ENCODE data around the gene RIPOR2. TPM values are rescaled to one million over a fixed set of nuclear protein-coding genes. Genes with fewer than 3 reads are reported as not detected.

The RIPOR2 gene
- total and polyA plus RNA-seq, 4 donors: 1.6 to 10.9 (median 3.7) TPM

- H3K27ac ChIP-seq (ENCODE audit: low read depth in 1 of 2, low read length in 2 of 2): no peak overlapping the region
- no peak overlapping the region for H3K9ac ChIP-seq (ENCODE audit: low read depth in 1 of 2, low read length in 2 of 2)
- TF ChIP-seq RXRA (IDR thresholded peaks at IDR 0.05) (no peak), FOXA1 (IDR thresholded peaks at IDR 0.05) (no peak), ZBTB33 (IDR thresholded peaks at IDR 0.05) (no peak), EGR1 (IDR thresholded peaks at IDR 0.05; ENCODE audit: low read depth in 2 of 2) (no peak), HNF4A (conservative IDR thresholded peaks at IDR 0.05) (no peak), HNF4G (IDR thresholded peaks at IDR 0.05) (no peak), YY1 (IDR thresholded peaks at IDR 0.05) (no peak), JUND (IDR thresholded peaks at IDR 0.05) (no peak), CTCF (IDR thresholded peaks at IDR 0.05; ENCODE audit: low read depth, low read length, missing input control) (no peak)
- no peak overlapping the region for H3K4me3 ChIP-seq (ENCODE audit: low read depth in 1 of 3, low read length in 3 of 3)
- H3K36me3 ChIP-seq (ENCODE audit: control insufficient read depth in 4 of 4, insufficient read depth in 3 of 4, low read depth in 1 of 4, low read length in 3 of 4): no peaks in the 10 kb centered on the region
- no peaks in the 10 kb centered on the region for H3K4me1 ChIP-seq (ENCODE audit: control insufficient read depth in 4 of 4, insufficient read depth in 4 of 4, low read length in 3 of 4)
- 89% methylated on average over 1 of the region's 1 CpG for WGBS
- H3K27me3 ChIP-seq (ENCODE audit: control insufficient read depth in 4 of 4, insufficient read depth in 4 of 4, low read length in 3 of 4): no peaks in the 10 kb centered on the region
- DNase-seq (ENCODE audit: low spot score): no peak
- peaks cover 0 to 4% (median 1%) of the 10 kb centered on the region in 4 donors for H3K9me3 ChIP-seq (ENCODE audit: control insufficient read depth in 4 of 4, low read length in 3 of 4)
These were observed 37.1 kb downstream of the RIPOR2 start for GRCh38 chr6:24898676-24899075.

- Histone ChIP-seq H3K4me1 (ENCODE audit: control insufficient read depth in 4 of 4, insufficient read depth in 4 of 4, low read length in 3 of 4) (no peaks in the 10 kb centered on the region), H3K9ac (ENCODE audit: low read depth in 1 of 2, low read length in 2 of 2) (no peak overlapping the region), H3K36me3 (ENCODE audit: control insufficient read depth in 4 of 4, insufficient read depth in 3 of 4, low read depth in 1 of 4, low read length in 3 of 4) (no peaks in the 10 kb centered on the region), H3K9me3 (ENCODE audit: control insufficient read depth in 4 of 4, low read length in 3 of 4) (no peaks in the 10 kb centered on the region), H3K27me3 (ENCODE audit: control insufficient read depth in 4 of 4, insufficient read depth in 4 of 4, low read length in 3 of 4) (no peaks in the 10 kb centered on the region), H3K4me3 (ENCODE audit: low read depth in 1 of 3, low read length in 3 of 3) (no peak overlapping the region), H3K27ac (ENCODE audit: low read depth in 1 of 2, low read length in 2 of 2) (no peak overlapping the region)
- 92% methylated on average over 6 of the region's 6 CpGs for WGBS
- TF ChIP-seq FOXA2 (IDR thresholded peaks at IDR 0.05): no peak
- no peak for TF ChIP-seq HNF4G (IDR thresholded peaks at IDR 0.05)
- no peak for TF ChIP-seq ATF3 (IDR thresholded peaks at IDR 0.05)
- TF ChIP-seq FOXA1 (IDR thresholded peaks at IDR 0.05): no peak
- no peak for TF ChIP-seq RAD21 (IDR thresholded peaks at IDR 0.05)
- no peak for DNase-seq (ENCODE audit: low spot score)
These were observed 38.6 kb downstream of the RIPOR2 start for GRCh38 chr6:24897186-24897585.

GRCh38 chr6:24893342-24893850, 42.4 kb downstream of the RIPOR2 start:
- 94% methylated on average over 1 of the region's 1 CpG for WGBS

More at GRCh38 chr6:24893342-24893850, 42.4 kb downstream of the RIPOR2 start:
- Histone ChIP-seq H3K27ac (ENCODE audit: low read depth in 1 of 2, low read length in 2 of 2) (no peak overlapping the region), H3K9ac (ENCODE audit: low read depth in 1 of 2, low read length in 2 of 2) (no peak overlapping the region), H3K9me3 (ENCODE audit: control insufficient read depth in 4 of 4, low read length in 3 of 4) (no peaks in the 10 kb centered on the region), H3K27me3 (ENCODE audit: control insufficient read depth in 4 of 4, insufficient read depth in 4 of 4, low read length in 3 of 4) (no peaks in the 10 kb centered on the region), H3K36me3 (ENCODE audit: control insufficient read depth in 4 of 4, insufficient read depth in 3 of 4, low read depth in 1 of 4, low read length in 3 of 4) (no peaks in the 10 kb centered on the region), H3K4me1 (ENCODE audit: control insufficient read depth in 4 of 4, insufficient read depth in 4 of 4, low read length in 3 of 4) (no peaks in the 10 kb centered on the region), H3K4me3 (ENCODE audit: low read depth in 1 of 3, low read length in 3 of 3) (no peak overlapping the region)
- TF ChIP-seq HNF4G (IDR thresholded peaks at IDR 0.05): no peak
- no peak for TF ChIP-seq SP1 (IDR thresholded peaks at IDR 0.05)
- no peak for TF ChIP-seq RAD21 (IDR thresholded peaks at IDR 0.05)
- TF ChIP-seq JUND (IDR thresholded peaks at IDR 0.05): no peak
- no peak for TF ChIP-seq REST (IDR thresholded peaks at IDR 0.05)
- no peak for TF ChIP-seq NR2F2 (IDR thresholded peaks at IDR 0.05)
- TF ChIP-seq CTCF (IDR thresholded peaks at IDR 0.05; ENCODE audit: low read depth, low read length, missing input control): no peak
- no peak for TF ChIP-seq HNF4A (conservative IDR thresholded peaks at IDR 0.05)
- TF ChIP-seq FOXA1 (IDR thresholded peaks at IDR 0.05): no peak
- TF ChIP-seq RXRA (IDR thresholded peaks at IDR 0.05): no peak
- no peak for DNase-seq (ENCODE audit: low spot score)

Measured in liver (tissue), 9 donors.